ENCODE measurements around the gene USP34. TPM values are rescaled to one million over a fixed set of nuclear protein-coding genes. Genes with fewer than 3 reads are reported as not detected.

Gene USP34
- total and polyA plus RNA-seq, 2 of the 8 experiments (the other 6 are each of a cell fraction or from before 2014, with no cell fraction given), result 56.7 to 91.7 TPM

- Histone ChIP-seq H2BK15ac (ENCODE audit: low read length) (no peak overlapping the region), H2AK5ac (ENCODE audit: low read depth, low read length) (no peak overlapping the region), H2BK5ac (ENCODE audit: low read depth, low read length) (no peak overlapping the region), H4K8ac (ENCODE audit: extremely low read depth, insufficient read depth, low read length) (no peak overlapping the region), H4K5ac (ENCODE audit: insufficient read length, low read depth, low read length) (no peak overlapping the region), H3K4me1 (replicated peaks in 1 of 4; ENCODE audit: control insufficient read depth in 3 of 4, insufficient read depth in 4 of 4, low read length in 3 of 4) (no peaks in the 10 kb centered on the region), H3K79me1 (ENCODE audit: low read depth, low read length) (no peaks in the 10 kb centered on the region), H3K27me3 (replicated peaks in 1 of 4; ENCODE audit: control insufficient read depth in 3 of 4, extremely low read depth in 1 of 4, insufficient read depth in 3 of 4, low read length in 3 of 4) (no peaks in the 10 kb centered on the region), H3K79me2 (ENCODE audit: control insufficient read depth in 1 of 2, insufficient read depth in 2 of 2, low read length in 2 of 2) (no peaks in the 10 kb centered on the region), H3K56ac (replicated peaks; ENCODE audit: insufficient read length, low read depth, low read length) (no peak overlapping the region), H2AFZ (ENCODE audit: low read length) (no peak overlapping the region), H3K9ac (replicated peaks in 1 of 4; ENCODE audit: extremely low read depth in 1 of 4, low read depth in 3 of 4, low read length in 3 of 4) (no peak overlapping the region), H3K23ac (ENCODE audit: insufficient read length) (no peak overlapping the region), H3K27ac (ENCODE audit: low read depth, low read length) (no peak overlapping the region), H3K18ac (ENCODE audit: extremely low read depth, low read length) (no peak overlapping the region), H3K9me3 (ENCODE audit: insufficient read depth in 2 of 2, low read depth in 1 of 2, low read length in 1 of 2) (no peaks in the 10 kb centered on the region), H2BK120ac (replicated peaks; ENCODE audit: low read depth, low read length) (no peak overlapping the region), H4K91ac (replicated peaks; ENCODE audit: insufficient read length, low read length) (no peak overlapping the region), H3K4me2 (ENCODE audit: insufficient read depth in 1 of 2, low read depth in 2 of 2, low read length in 2 of 2) (no peak overlapping the region), H3K14ac (ENCODE audit: insufficient read length) (no peak overlapping the region), H3K23me2 (ENCODE audit: low read depth, low read length) (no peaks in the 10 kb centered on the region), H3K4ac (replicated peaks; ENCODE audit: insufficient read length, low read depth, low read length) (no peak overlapping the region), H4K20me1 (replicated peaks in 1 of 2; ENCODE audit: control insufficient read depth in 1 of 2, insufficient read depth in 2 of 2, low read length in 2 of 2) (peaks cover 0 to 2% of the 10 kb centered on the region in 2 experiments), H3K36me3 (ENCODE audit: control insufficient read depth in 2 of 4, insufficient read depth in 4 of 4, low read length in 3 of 4) (peaks cover 0 to 53% (median 19%) of the 10 kb centered on the region in 4 experiments; a peak in 7 of 8 replicates), H2BK20ac (ENCODE audit: low read length) (no peak overlapping the region), H2BK12ac (ENCODE audit: low read depth, low read length) (no peak overlapping the region), H3K4me3 (ENCODE audit: extremely low read depth in 1 of 4, insufficient read depth in 2 of 4, low read depth in 3 of 4, low read length in 4 of 4) (no peak overlapping the region)
- DNase-seq (ENCODE audit: low read depth in 1 of 2, low spot score in 2 of 2) (no peak), FAIRE-seq (no peak)
- 93% methylated on average over 8 of the region's 8 CpGs; no CpG with 5 or more reads in 1 of the 2 experiments for WGBS, 2 experiments (ENCODE audit: extremely low coverage in 1 of 2, insufficient coverage in 1 of 2, insufficient read length in 1 of 2, insufficient replicate concordance in 2 of 2, low coverage in 1 of 2, low lambda C conversion rate in 2 of 2, missing lambda C conversion rate in 1 of 2)
- POLR2A ChIA-PET (ENCODE audit: partially characterized antibody), result no interaction called here
- CTCF ChIA-PET (ENCODE audit: partially characterized antibody), result no interaction called here
- TF ChIP-seq EGR1 (IDR thresholded peaks at IDR 0.05; ENCODE audit: borderline replicate concordance, low read depth, low read length) (no peak), POLR2AphosphoS5 (IDR thresholded peaks at IDR 0.05; ENCODE audit: low read depth, low read length) (no peak), EZH2 (IDR thresholded peaks at IDR 0.05; ENCODE audit: low read depth, low read length, severe bottlenecking) (no peak), HDAC2 (IDR thresholded peaks at IDR 0.05; ENCODE audit: borderline replicate concordance in 1 of 2, low read depth in 2 of 2, low read length in 2 of 2) (no peak), CREB1 (IDR thresholded peaks at IDR 0.05) (no peak), TEAD4 (IDR thresholded peaks at IDR 0.05; ENCODE audit: low read depth, low read length) (no peak), NRF1 (IDR thresholded peaks at IDR 0.05; ENCODE audit: low read depth, low read length) (no peak)
Measured at GRCh38 chr2:61222567-61222966, 248.3 kb downstream of the USP34 start.

Measured in H1 (cell line).